HG03045 (cell line): ENCODE results near the gene RETREG3.
"Not testable (repeated sequence)": the region's sequence is repeated elsewhere in the genome, so short reads cannot be mapped to it uniquely, and the experiment has no call there.

Experiments
- ATAC-seq: cut with Tn5 transposase; IDR thresholded peaks from one replicate; pipeline ENCODE4 v1.9.1; 2021; ENCODE audit warnings: mild to moderate bottlenecking, moderate library complexity; ENCODE audit not compliant: unreplicated experiment

The RETREG3 gene

GRCh38 chr17:42574463-42574862, 34.7 kb downstream of the RETREG3 start:
- ATAC-seq, result no peak

DNA sequence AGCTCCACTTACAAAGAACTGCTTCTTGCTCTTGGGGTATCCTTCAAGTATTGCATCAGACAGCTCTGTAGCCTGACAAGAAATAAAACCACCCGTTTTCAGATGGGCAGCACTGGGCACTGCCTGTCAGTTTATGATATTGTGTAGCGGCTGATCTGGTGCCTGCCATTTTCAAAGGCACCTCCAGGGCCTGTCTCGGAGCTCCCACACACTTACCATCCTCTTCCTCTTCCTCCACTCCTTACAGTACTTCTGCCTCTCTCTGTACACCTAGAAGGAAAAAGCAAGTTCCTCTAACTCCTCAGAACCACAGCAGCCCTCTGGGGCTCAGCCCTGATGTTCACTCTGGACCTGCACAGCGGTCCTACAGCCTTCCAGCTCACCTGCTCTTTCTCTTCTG, 36.1 kb downstream of the RETREG3 start:
- ATAC-seq, result no peak

DNA sequence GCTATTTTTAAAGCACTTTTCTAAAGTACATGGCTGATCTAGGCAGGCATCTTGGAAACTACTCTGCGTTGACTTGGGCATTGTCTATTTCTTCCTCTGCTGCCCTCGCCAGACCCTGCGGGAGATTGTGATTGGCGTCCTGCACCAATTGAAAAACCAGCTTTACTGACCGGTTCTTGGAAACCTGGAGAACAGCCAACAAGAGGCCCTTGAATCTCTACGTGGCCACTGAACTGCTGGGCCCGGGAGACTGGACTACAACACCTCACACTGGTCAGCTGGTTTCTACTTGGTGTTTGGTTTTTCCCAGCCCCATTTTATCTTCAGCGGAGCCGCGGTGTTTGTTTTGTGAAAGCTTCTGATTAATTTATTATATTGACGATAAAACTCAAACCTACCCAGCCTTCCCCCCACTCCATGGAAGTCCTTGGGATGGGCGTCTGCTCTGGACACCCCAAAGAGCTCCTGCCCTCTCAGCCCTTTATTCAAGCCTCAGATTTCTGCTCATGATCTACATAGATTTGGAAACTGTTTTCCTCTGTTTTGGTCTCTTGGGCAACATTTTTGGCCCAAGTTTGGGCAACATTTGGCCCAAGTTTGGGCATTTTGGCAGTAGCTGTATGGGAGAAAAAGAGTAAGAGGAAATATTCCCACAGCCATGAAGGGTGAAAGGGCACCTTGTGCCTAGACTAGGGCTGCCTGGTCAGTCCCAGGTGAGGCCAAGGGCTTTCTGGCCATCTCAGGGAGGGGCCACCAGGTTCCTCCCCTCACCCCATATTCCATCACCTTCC, 37.5 kb downstream of the RETREG3 start:
- no peak for ATAC-seq

- ATAC-seq, result no peak
Observed at GRCh38 chr17:42568341-42569111, 40.6 kb downstream of the RETREG3 start.

GRCh38 chr17:42566883-42567573, 42.1 kb downstream of the RETREG3 start, which contains the start of gene MLX:
Gene MLX (plus strand): TSS chr17:42567100. CDS start chr17:42567125, 25 bp downstream.
- peak; percentile 65 for ATAC-seq

GRCh38 chr17:42566215-42566882, 42.8 kb downstream of the RETREG3 start:
- ATAC-seq, result no peak

DNA sequence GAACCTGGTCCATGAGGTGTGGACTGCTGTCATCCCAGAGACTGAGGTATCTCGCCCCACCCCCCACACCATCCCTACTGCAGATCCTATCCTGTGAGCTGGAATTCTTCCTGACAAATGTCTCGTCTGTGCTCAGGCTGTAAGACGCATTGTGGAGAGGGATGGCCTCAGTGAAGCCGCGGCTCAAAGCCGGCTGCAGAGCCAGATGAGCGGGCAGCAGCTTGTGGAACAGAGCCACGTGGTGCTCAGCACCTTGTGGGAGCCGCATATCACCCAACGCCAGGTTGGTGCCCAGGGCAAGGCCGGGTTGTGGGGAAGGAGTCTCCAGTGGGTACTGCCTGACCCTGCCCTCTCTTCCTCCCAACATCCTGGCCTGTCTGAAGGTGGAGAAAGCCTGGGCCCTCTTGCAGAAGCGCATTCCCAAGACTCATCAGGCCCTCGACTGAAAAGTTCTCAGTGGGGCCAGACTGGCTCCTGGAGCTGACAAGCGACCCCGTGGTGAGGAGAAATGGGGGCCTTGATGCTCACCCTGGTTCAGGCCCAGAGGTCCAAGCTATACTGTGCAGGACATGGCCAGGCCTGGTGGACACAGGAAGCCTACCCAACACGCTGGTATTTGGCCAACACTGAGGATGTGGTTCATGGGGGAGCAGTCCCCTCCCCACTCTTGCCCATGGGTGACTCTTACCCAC, 43.5 kb downstream of the RETREG3 start:
- ATAC-seq, result no peak

DNA sequence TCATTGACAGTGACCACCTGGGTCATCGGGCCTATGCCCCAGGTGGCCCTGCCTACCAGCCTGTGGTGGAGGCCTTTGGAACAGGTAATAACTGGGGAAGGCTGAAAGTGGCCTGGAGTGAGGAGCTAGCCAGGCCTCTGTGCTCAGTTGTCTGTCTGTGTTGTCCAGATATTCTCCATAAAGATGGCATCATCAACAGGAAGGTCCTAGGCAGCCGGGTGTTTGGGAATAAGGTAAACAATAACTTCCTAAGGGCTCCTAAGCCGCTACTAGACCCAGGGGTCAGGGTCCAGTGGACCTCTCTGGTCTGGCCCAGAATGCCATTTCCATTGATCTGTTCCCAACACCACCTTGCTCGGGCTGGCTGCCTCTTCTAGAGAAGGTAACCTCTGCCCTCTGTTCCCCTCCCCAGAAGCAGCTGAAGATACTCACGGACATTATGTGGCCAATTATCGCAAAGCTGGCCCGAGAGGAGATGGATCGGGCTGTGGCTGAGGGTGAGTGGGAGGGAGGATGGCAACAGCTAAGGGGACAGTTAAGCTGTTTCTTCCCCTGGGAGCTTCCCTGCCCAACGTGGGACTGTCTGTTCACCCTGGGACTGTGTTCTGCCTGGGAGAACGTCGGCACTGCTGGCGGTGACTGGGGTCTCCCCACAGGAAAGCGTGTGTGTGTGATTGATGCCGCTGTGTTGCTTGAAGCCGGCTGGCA, 44.2 kb downstream of the RETREG3 start:
- no peak for ATAC-seq

GRCh38 chr17:42563950-42564349, 45.2 kb downstream of the RETREG3 start:
- ATAC-seq, result no peak

DNA sequence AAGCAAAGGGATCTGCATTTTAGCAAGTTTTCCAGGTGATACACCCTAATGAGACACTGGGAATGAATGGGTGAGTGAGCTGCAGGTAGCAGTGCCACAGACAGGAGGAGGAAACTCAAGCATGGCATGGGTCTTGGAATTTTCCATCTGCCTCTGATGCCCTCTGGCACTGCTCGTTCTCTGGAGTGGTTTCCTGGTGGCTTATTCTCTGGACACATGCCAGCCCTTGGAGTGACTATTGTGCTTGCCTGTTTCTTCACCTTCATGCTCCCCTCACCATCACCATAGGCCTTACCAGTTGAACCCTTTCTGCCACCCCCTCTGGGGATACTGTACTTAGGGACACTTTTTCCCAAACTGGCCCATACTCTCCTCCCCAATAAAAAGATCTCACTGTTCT, 45.6 kb downstream of the RETREG3 start:
- no peak for ATAC-seq

GRCh38 chr17:42563143-42563509, 46.0 kb downstream of the RETREG3 start:
- ATAC-seq, result no peak

DNA sequence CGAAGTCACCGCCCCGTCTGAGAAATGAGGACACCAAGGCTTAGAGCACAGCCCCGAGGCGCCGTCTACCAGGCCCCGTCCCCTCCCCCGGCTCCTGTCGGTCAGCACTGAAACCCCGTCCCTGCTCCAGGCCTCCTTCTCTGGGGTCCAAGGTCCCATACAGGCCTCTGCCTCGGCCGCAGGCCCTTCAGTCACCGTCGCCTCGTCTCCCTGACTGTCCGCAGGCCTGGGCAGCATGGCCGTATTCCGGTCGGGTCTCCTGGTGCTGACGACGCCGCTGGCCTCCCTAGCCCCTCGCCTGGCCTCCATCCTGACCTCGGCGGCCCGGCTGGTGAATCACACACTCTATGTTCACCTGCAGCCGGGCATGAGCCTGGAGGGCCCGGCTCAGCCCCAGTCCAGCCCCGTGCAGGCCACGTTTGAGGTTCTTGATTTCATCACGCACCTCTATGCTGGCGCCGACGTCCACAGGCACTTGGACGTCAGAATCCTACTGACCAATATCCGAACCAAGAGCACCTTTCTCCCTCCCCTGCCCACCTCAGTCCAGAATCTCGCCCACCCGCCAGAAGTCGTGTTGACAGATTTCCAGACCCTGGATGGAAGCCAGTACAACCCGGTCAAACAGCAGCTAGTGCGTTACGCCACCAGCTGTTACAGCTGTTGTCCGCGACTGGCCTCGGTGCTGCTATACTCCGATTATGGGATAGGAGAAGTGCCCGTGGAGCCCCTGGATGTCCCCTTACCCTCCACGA, 46.6 kb downstream of the RETREG3 start:
- no peak for ATAC-seq

DNA sequence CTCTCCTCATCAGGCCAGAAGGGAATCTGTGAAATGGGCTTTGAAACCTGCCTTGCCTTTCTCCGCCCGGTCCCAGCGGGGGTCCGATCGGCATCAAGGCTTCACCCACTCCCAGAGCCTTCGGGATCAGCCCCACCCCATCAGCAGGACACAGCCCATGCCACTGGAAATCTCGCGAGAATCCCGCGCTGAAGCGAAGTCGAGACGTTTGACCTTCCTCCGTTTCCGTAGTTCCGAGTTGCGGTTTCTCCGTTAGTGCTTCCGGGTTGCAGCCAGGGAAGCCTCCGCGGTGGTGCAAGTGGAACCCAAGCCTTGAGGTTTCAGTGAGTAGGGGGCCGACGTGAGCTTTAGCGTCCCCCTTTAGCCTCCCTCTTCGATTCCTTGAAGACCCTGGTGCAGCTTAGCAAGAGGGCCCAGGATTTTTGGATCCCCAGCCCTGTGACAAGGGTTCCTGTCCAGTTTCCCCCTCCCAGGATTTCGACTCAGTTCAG, 47.2 kb downstream of the RETREG3 start, which contains the start of gene COASY:
COASY (plus strand) TSS at position 252 of the 491 bp plus-strand sequence. CDS start 475 bp downstream, outside the sequence.
- no peak for ATAC-seq

DNA sequence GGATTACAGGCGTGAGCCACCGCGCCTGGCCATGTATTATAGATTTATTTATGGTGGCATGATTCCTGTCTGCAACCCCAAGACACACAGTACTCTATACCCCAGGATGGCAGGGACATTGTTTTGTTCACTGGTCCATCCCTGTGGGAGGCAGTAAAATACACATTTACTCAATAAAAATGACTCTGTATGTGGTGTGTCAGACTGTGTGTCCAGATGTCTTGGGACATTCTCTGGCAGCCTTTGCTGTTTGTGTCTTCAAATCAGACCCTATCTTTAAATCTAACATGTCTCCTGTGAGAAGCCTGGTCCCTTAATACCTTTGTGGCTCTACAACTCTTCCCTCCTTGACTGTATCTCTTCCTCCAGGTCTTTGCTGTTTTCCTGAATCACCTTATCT, 48.9 kb downstream of the RETREG3 start:
- no peak for ATAC-seq

DNA sequence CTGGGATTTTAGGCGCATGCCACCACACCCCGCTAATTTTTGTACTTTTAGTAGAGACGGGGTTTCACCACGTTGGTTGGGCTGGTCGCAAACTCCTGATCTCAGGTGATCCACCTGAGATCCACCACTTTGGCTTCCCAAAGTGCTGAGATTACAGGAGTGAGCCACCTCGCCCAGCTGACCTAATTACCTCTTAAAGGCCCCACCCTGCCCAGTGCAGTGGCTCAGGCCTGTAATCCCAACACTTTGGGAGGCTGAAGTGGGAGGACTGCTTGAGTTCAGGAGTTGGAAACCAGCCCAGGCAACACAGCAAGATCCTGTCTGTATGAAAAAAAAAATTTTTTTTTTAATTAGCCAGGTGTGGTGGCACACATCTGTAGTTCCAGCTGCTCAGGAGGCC, 50.1 kb downstream of the RETREG3 start:
- ATAC-seq, result no peak

DNA sequence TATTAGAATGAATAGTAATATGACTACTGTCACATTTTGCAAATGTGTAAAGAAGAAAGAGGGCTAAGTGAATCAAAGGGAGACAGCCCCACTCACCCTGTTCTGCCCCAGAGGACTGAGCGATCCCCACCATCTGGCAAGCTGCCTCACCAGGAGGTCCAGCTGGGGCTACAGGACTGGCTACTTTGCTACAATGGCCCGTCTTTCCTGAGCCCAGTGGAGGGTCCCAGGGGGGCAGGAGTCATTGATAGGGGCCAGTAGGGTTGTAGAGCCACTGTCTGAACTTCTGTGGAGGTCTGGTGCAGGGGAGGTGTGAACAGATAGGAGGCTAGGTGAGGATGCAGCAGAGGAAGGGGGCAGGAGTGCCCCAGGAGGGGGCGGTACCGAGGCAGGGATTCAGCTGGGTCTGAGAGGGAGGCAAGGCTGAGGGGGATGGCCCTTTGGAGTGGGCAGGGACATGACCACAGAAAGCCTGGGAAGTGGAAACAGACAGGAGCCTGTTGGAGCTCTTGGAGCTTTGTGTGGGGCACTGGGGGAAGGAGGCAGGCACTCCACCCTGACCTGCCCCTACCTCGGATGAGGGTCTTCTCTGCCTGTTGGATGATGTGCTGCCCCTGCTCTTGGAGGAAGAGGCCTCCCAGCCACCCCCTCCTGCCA, 53.1 kb downstream of the RETREG3 start:
- not testable (repeated sequence) for ATAC-seq

DNA sequence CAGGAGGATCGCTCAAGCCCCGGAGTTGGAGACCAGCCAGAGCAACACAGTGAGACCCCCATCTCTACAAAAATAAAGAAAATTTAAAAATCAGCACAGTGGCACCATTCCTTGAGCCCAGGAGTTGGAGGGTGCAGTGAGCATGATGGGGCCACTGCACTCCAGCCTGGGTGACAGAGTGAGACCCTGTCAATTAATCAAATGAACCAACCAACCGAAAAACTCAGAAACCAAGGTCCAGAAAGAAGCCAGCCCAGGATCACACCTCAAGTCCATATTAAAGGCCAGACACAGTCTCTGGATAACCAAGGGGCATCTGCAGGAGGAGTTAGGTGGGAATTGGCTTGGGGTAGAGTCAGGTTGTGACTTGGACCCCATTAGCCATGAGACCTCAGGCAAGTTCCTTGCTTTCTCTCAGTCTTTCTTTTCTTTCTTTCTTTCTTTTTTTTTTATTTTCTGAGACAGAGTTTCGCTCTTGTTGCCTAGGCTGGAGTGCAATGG, 54.0 kb downstream of the RETREG3 start:
- ATAC-seq, result no peak
